ENCODE measurements around the gene CNPY1.
"Not testable (repeated sequence)": the region's sequence is repeated elsewhere in the genome, so short reads cannot be mapped to it uniquely, and the experiment has no call there.

Gene CNPY1

DNA sequence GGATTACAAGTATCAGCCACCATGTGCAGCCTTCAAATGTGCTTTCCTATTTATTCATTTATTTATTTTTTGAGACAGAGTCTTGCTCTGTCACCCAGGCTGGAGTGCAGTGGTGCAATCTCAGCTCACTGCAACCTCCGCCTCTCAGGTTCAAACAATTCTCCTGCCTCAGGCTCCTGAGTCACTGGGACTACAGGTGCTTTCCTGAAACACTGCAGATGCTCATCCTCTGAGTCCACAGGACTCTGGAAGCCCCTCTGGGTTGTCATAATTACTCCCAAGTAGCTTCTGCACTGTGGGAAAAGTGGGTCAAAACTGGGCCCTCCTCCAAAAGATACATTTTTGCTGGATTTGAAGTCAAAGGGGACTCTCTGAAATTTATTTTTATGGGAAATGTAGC is at the start of gene CNPY1:
Gene CNPY1, minus strand, starts transcription at position 111 of the 400 bp plus-strand sequence. CDS start 630 bp downstream, outside the sequence.
- not testable (repeated sequence) for DNase-seq (ENCODE audit: low read depth)

GRCh38 chr7:155594961-155595366 is 48.6 kb upstream of the CNPY1 start:
- DNase-seq (ENCODE audit: low read depth): no peak

GRCh38 chr7:155594163-155594732 is 47.9 kb upstream of the CNPY1 start:
- no peak for DNase-seq (ENCODE audit: low read depth)

GRCh38 chr7:155593461-155594162 is 47.3 kb upstream of the CNPY1 start:
- DNase-seq (ENCODE audit: low read depth): no peak

DNA sequence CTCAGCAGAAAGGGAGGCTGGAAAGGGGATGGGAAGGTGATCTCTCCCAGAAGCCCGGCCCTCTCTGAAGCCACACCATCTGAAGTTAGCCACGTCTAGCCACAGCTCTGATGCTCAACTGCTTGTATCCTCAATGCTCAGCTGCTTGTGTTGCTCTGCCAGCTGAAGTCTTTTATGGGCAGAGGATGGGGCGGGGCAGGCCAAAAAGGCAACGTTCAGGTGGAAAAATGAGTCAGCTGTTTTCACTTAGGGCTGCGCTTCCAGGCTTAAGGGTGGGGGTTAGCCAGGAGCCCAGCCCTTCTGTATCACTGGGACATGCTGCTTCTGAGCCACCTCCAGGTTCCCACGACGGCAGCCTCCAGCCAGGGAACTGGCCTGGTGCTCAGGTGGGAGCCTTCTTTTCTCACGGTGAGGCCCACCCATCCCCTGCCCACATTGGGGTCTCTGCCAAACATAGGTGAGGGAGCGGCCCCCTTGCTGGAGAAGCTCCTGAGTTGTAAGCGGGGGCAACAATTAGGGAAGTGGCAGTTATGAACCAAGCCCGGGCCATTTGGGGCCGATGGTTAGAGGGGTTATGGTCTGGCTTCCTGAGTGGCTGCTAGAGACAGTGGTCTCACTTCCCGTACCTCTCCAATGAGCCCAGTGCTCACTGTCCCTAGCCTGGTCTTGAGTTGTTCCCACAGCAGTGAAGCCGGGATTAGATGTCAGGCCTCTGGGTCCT is 44.9 kb upstream of the CNPY1 start:
- no peak for DNase-seq (ENCODE audit: low read depth)

DNA sequence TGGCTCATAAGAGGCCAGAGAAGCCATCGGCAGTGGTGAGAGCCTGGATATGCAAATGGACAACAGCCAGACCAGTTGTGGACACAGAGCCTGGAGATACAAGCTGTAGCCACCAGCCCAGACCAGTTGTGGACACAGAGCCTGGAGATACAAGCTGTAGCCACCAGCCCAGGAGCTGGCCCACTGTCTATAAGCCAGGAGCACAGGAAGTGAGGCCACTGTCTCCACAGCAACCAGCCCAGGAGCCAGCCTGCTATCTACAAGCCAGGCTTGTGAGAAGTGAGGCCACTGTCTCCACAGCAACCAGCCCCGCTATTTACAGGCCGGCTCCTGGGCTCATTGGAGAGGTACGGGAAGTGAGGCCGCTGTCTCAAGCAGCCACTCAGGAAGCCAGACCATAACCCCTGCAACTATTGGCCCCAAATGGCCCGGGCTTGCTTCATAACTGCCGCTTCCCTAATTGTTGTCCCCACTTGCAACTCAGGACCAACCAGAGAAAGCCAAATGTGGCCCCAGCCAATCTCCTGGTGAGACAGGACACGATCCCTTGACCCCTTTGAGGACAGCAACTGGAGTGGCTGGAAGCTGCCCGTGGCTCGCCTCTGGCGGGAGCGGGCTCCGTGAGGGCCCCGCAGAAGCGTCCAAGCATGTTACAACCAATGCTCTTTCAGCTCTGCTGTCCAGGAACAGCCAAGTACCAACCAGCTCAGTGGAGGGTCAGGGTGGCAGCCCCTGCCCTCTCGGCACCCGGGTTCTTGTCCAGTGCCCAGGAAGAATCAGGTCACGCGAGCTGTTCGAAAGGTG is 44.1 kb upstream of the CNPY1 start:
- DNase-seq (ENCODE audit: low read depth): no peak

DNA sequence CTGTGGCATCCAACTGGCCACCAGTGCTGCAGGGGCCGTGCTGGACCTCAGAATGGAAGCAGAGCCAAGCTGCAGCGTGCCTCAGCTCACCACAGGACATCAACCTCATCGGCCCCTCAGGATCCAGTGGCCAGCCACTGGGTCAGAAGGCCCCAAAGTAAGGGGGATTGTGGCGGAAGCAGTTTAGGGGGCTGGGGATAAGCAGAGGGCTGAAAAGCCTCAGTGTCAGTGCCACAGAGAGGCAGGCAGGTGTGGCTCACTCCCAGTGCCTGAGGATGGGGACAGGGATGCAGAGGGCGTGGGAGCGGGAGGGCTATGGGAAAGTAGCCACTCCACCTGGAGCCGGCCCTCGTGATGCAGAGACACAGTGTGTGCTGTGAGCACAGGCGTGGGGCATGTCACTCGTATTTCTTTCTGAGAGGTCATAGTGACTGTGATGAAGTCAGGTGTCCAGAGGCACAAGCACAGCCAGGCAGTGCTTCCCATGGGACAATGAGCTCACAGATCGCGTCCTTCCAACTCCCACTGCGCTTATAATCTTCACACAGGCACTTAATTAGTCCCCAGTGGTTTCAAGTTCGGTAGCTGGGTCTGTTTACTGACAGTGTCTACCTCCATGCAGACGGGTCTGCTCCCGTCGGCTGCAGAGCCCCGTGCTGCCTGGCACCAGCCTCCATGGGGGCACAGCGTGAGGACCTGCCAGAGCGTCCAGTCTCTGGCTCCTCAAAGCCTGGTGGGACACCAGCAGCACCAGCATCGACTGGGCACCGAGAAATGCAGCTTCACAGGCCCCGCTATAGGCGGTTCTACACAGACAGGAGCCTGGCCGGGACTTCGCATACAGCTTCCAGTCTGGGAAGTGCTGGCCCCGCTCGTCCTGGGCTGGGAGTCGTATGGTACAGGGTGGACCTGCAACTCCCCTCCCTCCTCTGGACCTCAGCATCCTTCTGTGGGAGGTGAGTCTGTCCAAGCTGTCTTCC is 42.9 kb upstream of the CNPY1 start:
- no peak for DNase-seq (ENCODE audit: low read depth)

- no peak for DNase-seq (ENCODE audit: low read depth)
These were observed 42.2 kb upstream of the CNPY1 start for GRCh38 chr7:155588468-155588998.

- no peak for DNase-seq (ENCODE audit: low read depth)
These were observed 41.1 kb upstream of the CNPY1 start for GRCh38 chr7:155587486-155587885.

DNA sequence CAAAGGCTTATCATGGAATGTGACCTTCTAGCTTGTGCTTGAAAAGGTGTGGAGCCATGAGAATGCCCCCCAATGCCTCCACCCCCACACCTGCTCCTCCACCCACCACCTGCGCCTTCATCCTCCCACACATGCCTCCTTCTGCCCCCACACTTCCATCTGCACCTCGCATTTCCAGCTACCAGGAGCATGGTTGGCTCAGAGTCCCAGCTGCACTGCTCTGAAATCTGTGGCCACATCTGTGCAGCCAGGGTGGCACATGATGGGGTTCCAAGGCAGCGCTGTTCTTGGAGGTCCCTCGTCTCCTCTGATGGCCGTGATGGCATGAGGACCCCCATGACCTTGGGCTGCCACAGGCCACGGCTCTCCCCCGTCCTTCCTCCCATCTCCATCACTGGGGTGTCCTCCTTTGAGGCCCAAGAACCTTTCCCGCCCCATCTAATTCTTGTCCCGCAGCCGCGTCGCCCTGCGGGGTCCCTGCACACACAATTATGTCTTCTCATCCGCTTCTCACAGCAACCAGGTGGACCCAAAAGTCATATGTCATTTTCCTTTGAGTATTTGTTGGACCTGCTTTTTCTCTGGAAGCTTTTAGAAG is 40.6 kb upstream of the CNPY1 start:
- no peak for DNase-seq (ENCODE audit: low read depth)

DNA sequence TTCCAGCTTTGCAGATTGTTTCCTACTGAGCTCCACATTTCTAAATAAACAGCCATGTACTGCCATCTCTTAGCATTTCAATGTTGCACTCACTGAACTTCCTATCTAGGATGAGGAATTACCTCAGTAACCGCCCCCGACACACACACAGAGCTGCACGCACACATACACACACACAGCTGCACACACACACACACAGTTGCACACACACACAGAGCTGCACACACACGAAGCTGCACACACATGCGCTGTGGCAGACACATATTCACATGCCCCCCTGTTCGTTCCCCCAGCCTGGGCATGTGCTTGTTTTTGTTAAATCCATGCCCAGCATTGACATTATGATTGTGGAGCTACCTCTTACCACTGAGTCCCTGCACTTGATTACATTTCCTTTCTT is 39.6 kb upstream of the CNPY1 start:
- no peak for DNase-seq (ENCODE audit: low read depth)

DNA sequence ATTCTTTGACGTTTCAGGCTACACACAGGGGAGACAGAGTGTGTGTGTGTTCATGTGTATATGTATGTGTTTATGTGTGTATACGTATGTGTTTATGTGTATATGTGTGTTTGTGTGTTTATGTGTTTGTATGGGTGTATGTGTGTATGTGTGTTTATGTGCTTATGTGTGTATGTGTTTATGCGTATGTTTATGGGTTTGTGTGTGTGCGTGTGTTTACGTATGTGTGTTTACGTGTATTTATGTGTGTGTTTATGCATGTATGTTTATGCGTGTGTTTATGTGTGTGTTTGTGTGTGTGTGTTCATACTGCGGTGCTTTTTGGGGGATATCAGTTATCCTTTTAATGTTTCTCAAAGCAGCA is 39.2 kb upstream of the CNPY1 start:
- DNase-seq (ENCODE audit: low read depth): no peak

DNA sequence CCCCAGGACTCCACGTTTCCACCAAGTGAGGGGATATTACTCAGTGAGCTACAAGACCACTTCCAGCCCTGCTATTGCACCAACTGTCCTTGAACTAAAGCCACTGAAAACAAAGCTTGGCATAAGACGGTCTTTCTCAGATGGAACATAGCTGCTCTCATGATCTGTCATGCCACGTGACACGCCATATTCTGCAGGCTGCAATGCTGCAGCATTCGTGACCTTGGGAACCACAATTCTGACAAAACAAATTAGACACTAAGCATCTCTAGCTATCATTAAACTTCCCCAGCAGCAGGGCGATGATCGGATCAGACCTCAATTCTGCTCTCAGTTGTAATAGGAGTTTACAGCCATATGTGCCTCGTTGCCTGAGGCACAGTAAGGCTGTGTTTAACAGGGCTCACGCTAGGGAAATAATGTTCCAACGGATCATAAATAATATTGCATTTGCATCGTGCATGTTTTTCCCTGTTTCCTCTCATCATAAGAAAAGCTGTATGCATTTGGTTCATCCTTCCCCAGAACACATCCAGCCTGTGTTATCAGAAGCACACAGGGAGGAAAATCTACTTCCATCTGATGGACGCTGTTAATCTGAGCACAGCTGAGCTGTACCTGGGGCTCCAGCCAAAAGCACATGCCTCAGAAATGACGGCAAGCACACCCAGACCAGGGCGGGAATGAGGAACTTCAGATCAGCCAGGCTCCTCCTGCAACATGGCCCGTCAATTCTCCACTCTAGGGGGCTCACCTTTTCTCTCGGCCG is 38.6 kb upstream of the CNPY1 start:
- peak; percentile 40 for DNase-seq (ENCODE audit: low read depth)

DNA sequence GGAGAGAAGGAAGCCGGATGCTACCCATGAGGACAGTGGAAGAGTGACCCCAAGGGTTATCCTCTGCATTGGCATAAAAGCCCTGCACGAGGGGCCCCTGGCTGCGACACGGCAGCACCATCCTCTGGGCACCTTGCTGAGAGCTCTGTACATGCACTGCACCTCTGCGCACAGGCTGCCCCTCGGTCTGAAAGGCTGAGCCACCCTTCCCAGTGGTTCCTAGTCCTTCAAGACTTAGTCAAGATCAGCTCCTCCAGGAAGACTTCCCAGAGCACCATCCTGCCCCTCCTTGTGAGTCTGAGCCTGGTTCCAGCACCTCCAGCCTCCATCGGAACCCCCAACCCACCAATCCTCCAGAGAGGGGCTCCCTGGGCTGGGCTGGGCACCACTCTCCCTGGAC is 37.9 kb upstream of the CNPY1 start:
- no peak for DNase-seq (ENCODE audit: low read depth)

DNA sequence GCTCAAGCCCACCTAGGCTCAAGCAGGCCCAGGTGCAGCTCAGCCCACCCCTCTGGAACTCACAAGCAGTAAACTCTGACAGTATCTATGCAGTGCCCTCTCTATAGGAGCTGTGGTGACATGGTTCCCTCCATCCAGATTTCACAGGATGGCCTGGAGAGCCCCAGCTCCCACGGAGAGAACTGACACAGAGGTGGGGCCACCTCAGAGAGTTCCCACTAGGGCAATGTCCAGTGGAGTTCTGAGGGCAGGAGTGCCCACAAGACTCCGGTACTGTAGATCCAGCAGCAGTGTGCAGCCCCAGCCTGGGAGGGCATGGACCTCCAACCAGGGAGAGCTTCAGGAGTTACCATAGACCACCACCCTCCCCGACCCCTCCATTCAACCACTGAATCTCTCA is 37.3 kb upstream of the CNPY1 start:
- DNase-seq (ENCODE audit: low read depth): no peak

DNA sequence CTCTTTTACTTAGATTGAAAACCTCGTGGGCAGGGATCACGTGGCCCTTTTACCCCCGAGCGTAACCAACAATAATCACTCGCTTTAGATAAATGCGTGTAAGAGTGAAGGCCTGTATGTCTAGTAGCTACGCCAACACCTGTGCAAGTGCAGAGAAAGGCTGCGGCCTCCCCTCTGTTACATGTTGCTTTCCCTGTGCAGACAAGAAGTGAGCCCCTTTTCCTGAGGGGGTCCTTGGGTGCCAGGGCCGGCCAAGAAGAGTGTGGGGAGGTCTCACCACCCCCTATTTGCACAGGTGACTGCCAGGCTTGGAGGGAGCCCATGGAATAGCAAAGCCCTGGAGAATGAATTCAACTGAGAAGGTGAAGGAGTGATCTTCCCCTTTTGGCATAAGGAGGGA is 35.6 kb upstream of the CNPY1 start:
- no peak for DNase-seq (ENCODE audit: low read depth)

- DNase-seq (ENCODE audit: low read depth): no peak
These were observed 34.9 kb upstream of the CNPY1 start for GRCh38 chr7:155581107-155581830.

GRCh38 chr7:155580367-155580766 is 34.0 kb upstream of the CNPY1 start:
- DNase-seq (ENCODE audit: low read depth): no peak

GRCh38 chr7:155579565-155579964 is 33.2 kb upstream of the CNPY1 start:
- no peak for DNase-seq (ENCODE audit: low read depth)
